ENCODE measurements around the gene YKT6. TPM values are rescaled to one million over a fixed set of nuclear protein-coding genes. Genes with fewer than 3 reads are reported as not detected.

Gene YKT6
- total RNA-seq, 1 experiment from 2014 or later: 142 TPM

- H3K79me2 ChIP-seq (ENCODE audit: low read depth): no peaks in the 10 kb centered on the region
- DNase-seq: no peak
- intact Hi-C loops (cut with micrococcal nuclease; ENCODE audit: unreplicated experiment): no loop called here
- no peaks in the 10 kb centered on the region for H4K20me1 ChIP-seq (ENCODE audit: insufficient read depth)
- TF ChIP-seq EZH2 (IDR thresholded peaks at IDR 0.05; ENCODE audit: low read depth) (no peak), CTCF (conservative IDR thresholded peaks at IDR 0.05) (no peak)
- H3K27ac ChIP-seq: no peak overlapping the region
- CTCF ChIA-PET: no interaction called here
- no TSS peak for BruUV-seq (replicated peaks)
- H3K4me1 ChIP-seq (replicated peaks; ENCODE audit: insufficient read depth): no peaks in the 10 kb centered on the region
- H3K27me3 ChIP-seq (ENCODE audit: insufficient read depth, low read depth): no peaks in the 10 kb centered on the region
- H2AFZ ChIP-seq: no peak overlapping the region
- POLR2A ChIA-PET (ENCODE audit: unreplicated experiment): no interaction called here
- no peaks in the 10 kb centered on the region for H3F3A ChIP-seq (ENCODE audit: insufficient read depth, low read depth)
- no peak overlapping the region for H3K4me2 ChIP-seq
- no peaks in the 10 kb centered on the region for H3K9me3 ChIP-seq (ENCODE audit: insufficient read depth, low read depth)
- no peaks in the 10 kb centered on the region for H3K36me3 ChIP-seq (ENCODE audit: low read depth)
- no peaks in the 10 kb centered on the region for H3K9me2 ChIP-seq (ENCODE audit: insufficient read depth)
- no peak overlapping the region for H3K4me3 ChIP-seq
Observed at GRCh38 chr7:44249639-44250234, 49.0 kb downstream of the YKT6 start.

- Histone ChIP-seq H3K36me3 (ENCODE audit: low read depth) (no peaks in the 10 kb centered on the region), H3K27me3 (ENCODE audit: insufficient read depth, low read depth) (no peaks in the 10 kb centered on the region), H3K79me2 (ENCODE audit: low read depth) (no peaks in the 10 kb centered on the region), H3F3A (ENCODE audit: insufficient read depth, low read depth) (no peaks in the 10 kb centered on the region), H2AFZ (no peak overlapping the region), H3K4me1 (replicated peaks; ENCODE audit: insufficient read depth) (no peaks in the 10 kb centered on the region), H4K20me1 (ENCODE audit: insufficient read depth) (no peaks in the 10 kb centered on the region), H3K27ac (no peak overlapping the region), H3K4me2 (no peak overlapping the region), H3K4me3 (no peak overlapping the region), H3K9me2 (ENCODE audit: insufficient read depth) (no peaks in the 10 kb centered on the region), H3K9me3 (ENCODE audit: insufficient read depth, low read depth) (no peaks in the 10 kb centered on the region)
- BruUV-seq (replicated peaks): no TSS peak
- DNase-seq: no peak
- intact Hi-C loops (cut with micrococcal nuclease; ENCODE audit: unreplicated experiment): no loop called here
- ChIA-PET POLR2A (ENCODE audit: unreplicated experiment) (no interaction called here), CTCF (interaction anchor here (0.6 kb wide), 1 partner anchor 874 kb away, joined by 6 read pairs; no protein-coding TSS in a partner anchor)
- TF ChIP-seq EZH2 (IDR thresholded peaks at IDR 0.05; ENCODE audit: low read depth) (no peak), CTCF (conservative IDR thresholded peaks at IDR 0.05) (no peak)
Observed at GRCh38 chr7:44251269-44251668, 50.5 kb downstream of the YKT6 start.

DNA sequence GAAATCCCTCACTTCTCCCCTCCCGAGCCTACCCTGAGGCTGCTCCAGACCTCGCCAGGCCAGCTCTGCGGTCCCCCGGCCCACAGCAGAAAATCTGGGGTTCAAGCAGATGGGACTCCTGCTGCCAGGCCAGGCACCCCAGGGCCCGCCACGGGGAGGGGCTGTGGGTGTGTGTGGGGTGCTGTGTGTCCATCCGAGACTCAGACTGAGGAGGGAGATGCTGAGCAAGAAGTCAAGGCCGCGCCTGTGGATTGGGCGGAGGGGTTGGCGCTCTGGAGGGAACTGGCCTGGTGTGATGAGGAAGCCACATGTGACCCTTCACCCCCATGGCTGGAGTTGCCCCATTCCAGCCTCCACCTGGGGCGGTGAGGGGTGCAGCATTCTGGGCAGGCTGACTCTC lies 51.1 kb downstream of the YKT6 start:
- CTCF ChIA-PET: no interaction called here

More for the DNA sequence above, 51.1 kb downstream of the YKT6 start:
- H3K27me3 ChIP-seq (ENCODE audit: insufficient read depth, low read depth): no peaks in the 10 kb centered on the region
- H3K9me2 ChIP-seq (ENCODE audit: insufficient read depth): no peaks in the 10 kb centered on the region
- no peaks in the 10 kb centered on the region for H3F3A ChIP-seq (ENCODE audit: insufficient read depth, low read depth)
- no peak overlapping the region for H3K4me2 ChIP-seq
- TF ChIP-seq CTCF (conservative IDR thresholded peaks at IDR 0.05): no peak
- no peak for TF ChIP-seq EZH2 (IDR thresholded peaks at IDR 0.05; ENCODE audit: low read depth)
- intact Hi-C loops (cut with micrococcal nuclease; ENCODE audit: unreplicated experiment): no loop called here
- H3K36me3 ChIP-seq (ENCODE audit: low read depth): no peaks in the 10 kb centered on the region
- H3K4me3 ChIP-seq: no peak overlapping the region
- BruUV-seq (replicated peaks): no TSS peak
- H3K9me3 ChIP-seq (ENCODE audit: insufficient read depth, low read depth): no peaks in the 10 kb centered on the region
- H3K27ac ChIP-seq: no peak overlapping the region
- no peaks in the 10 kb centered on the region for H3K79me2 ChIP-seq (ENCODE audit: low read depth)
- H4K20me1 ChIP-seq (ENCODE audit: insufficient read depth): no peaks in the 10 kb centered on the region
- no peak overlapping the region for H2AFZ ChIP-seq
- no peak for DNase-seq
- no peaks in the 10 kb centered on the region for H3K4me1 ChIP-seq (replicated peaks; ENCODE audit: insufficient read depth)
- POLR2A ChIA-PET (ENCODE audit: unreplicated experiment): interaction anchor here (0.6 kb wide), 1 partner anchor 26 kb away, joined by 3 read pairs; no protein-coding TSS in a partner anchor

Data from PC-9 (cell line).